Gastroesophageal sphincter (tissue), 3 donors: ENCODE data around the gene DGKQ.
A peak's percentile ranks its signal among the peaks of the same experiment; 100 is the strongest.

ENCODE experiments used
- EP300 ChIP-seq: sonication (generic); formaldehyde crosslinking; IDR thresholded peaks from one replicate; pipeline ENCODE4 v1.6.1; 2017; ENCODE audit warnings: antibody characterized with exemption, mild to moderate bottlenecking
- POLR2A ChIP-seq, 2 donors: fragments of 450-650 bp; IDR thresholded peaks; one replicate each; pipeline ENCODE4 v1.6.1; 2017; ENCODE audit warnings: antibody characterized with exemption in 2 of 2, mild to moderate bottlenecking in 2 of 2, moderate library complexity in 1 of 2
- POLR2AphosphoS5 ChIP-seq: sonication (generic); formaldehyde crosslinking; IDR thresholded peaks from one replicate; pipeline ENCODE4 v1.6.1; 2017; ENCODE audit warnings: antibody characterized with exemption
- TF ChIP-seq, protein P1 (sequence below), 4 experiments: fragments of 200-600 bp in 2 of 4; fragments of 450-650 bp in 2 of 4; sonication (generic) in 1 of 4; IDR thresholded peaks; one replicate each; pipeline ENCODE4 v1.5.1; 2017 to 2019; ENCODE audit warnings: antibody characterized with exemption in 4 of 4, mild to moderate bottlenecking in 2 of 4, moderate library complexity in 2 of 4

DNA sequence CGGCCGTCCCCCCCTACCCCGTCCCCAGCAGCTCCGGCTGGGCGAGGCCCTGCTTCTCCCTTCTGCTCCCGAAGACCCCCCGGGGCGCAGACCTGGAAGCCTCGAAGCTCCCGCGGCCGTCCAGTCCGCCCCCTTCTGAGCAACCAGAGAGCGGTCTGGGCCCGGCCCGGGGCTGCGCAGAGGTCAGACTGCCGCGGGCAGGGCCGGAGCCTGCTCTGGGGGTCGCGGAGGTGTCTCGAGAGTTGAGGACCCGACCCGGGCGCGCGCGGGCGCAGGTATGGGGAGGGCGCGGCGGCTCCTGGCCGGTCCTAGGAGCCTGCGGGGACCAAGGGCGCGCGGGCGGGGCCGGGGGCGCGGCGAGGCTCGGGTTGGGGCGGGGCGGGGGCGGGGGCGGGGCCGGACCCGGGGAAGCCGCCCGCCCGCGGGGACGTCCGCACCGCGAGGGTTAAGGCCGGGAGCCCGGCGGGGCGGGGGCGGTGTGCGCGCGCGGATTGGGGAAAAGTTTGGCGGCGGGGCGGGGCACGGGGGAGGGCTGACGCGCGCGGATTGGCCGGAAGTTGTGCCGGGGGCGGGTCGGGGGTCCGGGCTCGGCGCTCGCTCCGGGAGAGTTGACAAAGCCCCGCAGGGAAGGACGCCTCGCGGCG is 37.8 kb upstream of the DGKQ start, which contains the start of gene FGFRL1:
- no peak for TF ChIP-seq POLR2A (IDR thresholded peaks at IDR 0.05)
- TF ChIP-seq, protein P1, sequence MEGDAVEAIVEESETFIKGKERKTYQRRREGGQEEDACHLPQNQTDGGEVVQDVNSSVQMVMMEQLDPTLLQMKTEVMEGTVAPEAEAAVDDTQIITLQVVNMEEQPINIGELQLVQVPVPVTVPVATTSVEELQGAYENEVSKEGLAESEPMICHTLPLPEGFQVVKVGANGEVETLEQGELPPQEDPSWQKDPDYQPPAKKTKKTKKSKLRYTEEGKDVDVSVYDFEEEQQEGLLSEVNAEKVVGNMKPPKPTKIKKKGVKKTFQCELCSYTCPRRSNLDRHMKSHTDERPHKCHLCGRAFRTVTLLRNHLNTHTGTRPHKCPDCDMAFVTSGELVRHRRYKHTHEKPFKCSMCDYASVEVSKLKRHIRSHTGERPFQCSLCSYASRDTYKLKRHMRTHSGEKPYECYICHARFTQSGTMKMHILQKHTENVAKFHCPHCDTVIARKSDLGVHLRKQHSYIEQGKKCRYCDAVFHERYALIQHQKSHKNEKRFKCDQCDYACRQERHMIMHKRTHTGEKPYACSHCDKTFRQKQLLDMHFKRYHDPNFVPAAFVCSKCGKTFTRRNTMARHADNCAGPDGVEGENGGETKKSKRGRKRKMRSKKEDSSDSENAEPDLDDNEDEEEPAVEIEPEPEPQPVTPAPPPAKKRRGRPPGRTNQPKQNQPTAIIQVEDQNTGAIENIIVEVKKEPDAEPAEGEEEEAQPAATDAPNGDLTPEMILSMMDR (IDR thresholded peaks at IDR 0.05): no peak
- TF ChIP-seq EP300: no peak
- peak; percentile 13 for TF ChIP-seq POLR2AphosphoS5
